ENCODE measurements around the gene GRM7.

GRM7 gene

DNA sequence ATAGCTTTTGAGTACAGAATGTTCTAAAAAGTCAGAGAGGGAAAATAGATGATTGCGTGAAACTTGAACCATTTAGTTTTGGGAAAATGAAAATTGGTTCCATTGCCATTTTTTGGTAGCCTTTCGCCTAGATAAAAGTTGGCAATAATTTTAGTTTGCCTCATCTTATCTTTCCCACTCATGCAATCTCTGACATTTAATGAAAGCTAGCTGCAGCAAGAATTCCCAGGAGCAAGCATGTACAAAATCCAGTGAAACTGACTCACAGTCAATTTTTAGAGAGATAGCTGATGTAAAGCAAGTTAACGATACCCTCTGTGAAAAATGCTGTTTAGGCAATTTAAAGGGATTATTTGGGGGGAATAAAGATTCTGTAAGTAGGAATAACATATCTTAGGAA, 797.4 kb downstream of the GRM7 start:
- peaks cover 4% of the 10 kb centered on the region for H3K9me3 ChIP-seq (replicated peaks; ENCODE audit: low read length)
- no peak overlapping the region for H3K4me2 ChIP-seq (ENCODE audit: low read length)
- no peak overlapping the region for H3K9ac ChIP-seq (ENCODE audit: low read depth, low read length)
- H3K27me3 ChIP-seq (ENCODE audit: control insufficient read depth, insufficient read depth, low read length), result no peaks in the 10 kb centered on the region
- H3K4me3 ChIP-seq (ENCODE audit: low read length), result no peak overlapping the region
- no peaks in the 10 kb centered on the region for H3K4me1 ChIP-seq (ENCODE audit: control insufficient read depth, insufficient read depth, low read length)
- no peaks in the 10 kb centered on the region for H3K36me3 ChIP-seq (ENCODE audit: insufficient read depth, low read length)

DNA sequence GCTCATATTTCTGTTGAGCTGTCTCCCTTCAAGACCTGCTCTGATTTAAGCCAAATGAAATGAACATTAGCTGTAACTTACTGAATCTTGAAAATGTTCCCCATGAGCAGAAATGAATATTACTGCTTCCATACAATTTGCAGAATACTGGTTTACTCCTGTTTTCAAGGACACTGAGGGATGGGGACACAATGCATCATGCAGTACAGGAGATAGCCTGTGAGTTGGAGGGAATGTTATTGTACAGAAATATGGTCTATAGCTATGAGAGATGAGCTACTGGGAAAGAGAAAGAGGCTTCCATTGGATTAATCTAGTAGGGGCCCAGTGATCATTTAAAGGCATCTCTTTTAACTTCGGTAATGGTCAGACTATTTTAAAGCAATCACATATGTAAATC, 798.2 kb downstream of the GRM7 start:
- Histone ChIP-seq H3K4me3 (ENCODE audit: low read length) (no peak overlapping the region), H3K9me3 (replicated peaks; ENCODE audit: low read length) (peaks cover 4% of the 10 kb centered on the region), H3K4me1 (ENCODE audit: control insufficient read depth, insufficient read depth, low read length) (no peaks in the 10 kb centered on the region), H3K36me3 (ENCODE audit: insufficient read depth, low read length) (no peaks in the 10 kb centered on the region), H3K9ac (ENCODE audit: low read depth, low read length) (no peak overlapping the region), H3K4me2 (ENCODE audit: low read length) (no peak overlapping the region), H3K27me3 (ENCODE audit: control insufficient read depth, insufficient read depth, low read length) (no peaks in the 10 kb centered on the region)

- no peaks in the 10 kb centered on the region for H3K36me3 ChIP-seq (ENCODE audit: insufficient read depth, low read length)
- no peaks in the 10 kb centered on the region for H3K4me1 ChIP-seq (ENCODE audit: control insufficient read depth, insufficient read depth, low read length)
- no peaks in the 10 kb centered on the region for H3K27me3 ChIP-seq (ENCODE audit: control insufficient read depth, insufficient read depth, low read length)
- H3K4me2 ChIP-seq (ENCODE audit: low read length), result no peak overlapping the region
- peaks cover 4% of the 10 kb centered on the region for H3K9me3 ChIP-seq (replicated peaks; ENCODE audit: low read length)
- H3K9ac ChIP-seq (ENCODE audit: low read depth, low read length), result no peak overlapping the region
- H3K4me3 ChIP-seq (ENCODE audit: low read length), result no peak overlapping the region
These were observed 802.9 kb downstream of the GRM7 start for GRCh38 chr3:7663771-7664170.

- Histone ChIP-seq H3K4me3 (ENCODE audit: low read length) (no peak overlapping the region), H3K27me3 (ENCODE audit: control insufficient read depth, insufficient read depth, low read length) (no peaks in the 10 kb centered on the region), H3K4me1 (ENCODE audit: control insufficient read depth, insufficient read depth, low read length) (no peaks in the 10 kb centered on the region), H3K9me3 (replicated peaks; ENCODE audit: low read length) (peaks cover 4% of the 10 kb centered on the region), H3K36me3 (ENCODE audit: insufficient read depth, low read length) (no peaks in the 10 kb centered on the region), H3K9ac (ENCODE audit: low read depth, low read length) (no peak overlapping the region), H3K4me2 (ENCODE audit: low read length) (no peak overlapping the region)
These were observed 806.9 kb downstream of the GRM7 start for GRCh38 chr3:7667774-7668173.

GRCh38 chr3:7669641-7670040, 808.7 kb downstream of the GRM7 start:
- Histone ChIP-seq H3K4me1 (ENCODE audit: control insufficient read depth, insufficient read depth, low read length) (no peaks in the 10 kb centered on the region), H3K4me3 (ENCODE audit: low read length) (no peak overlapping the region), H3K36me3 (ENCODE audit: insufficient read depth, low read length) (no peaks in the 10 kb centered on the region), H3K9me3 (replicated peaks; ENCODE audit: low read length) (no peaks in the 10 kb centered on the region), H3K27me3 (ENCODE audit: control insufficient read depth, insufficient read depth, low read length) (no peaks in the 10 kb centered on the region), H3K4me2 (ENCODE audit: low read length) (no peak overlapping the region), H3K9ac (ENCODE audit: low read depth, low read length) (no peak overlapping the region)

DNA sequence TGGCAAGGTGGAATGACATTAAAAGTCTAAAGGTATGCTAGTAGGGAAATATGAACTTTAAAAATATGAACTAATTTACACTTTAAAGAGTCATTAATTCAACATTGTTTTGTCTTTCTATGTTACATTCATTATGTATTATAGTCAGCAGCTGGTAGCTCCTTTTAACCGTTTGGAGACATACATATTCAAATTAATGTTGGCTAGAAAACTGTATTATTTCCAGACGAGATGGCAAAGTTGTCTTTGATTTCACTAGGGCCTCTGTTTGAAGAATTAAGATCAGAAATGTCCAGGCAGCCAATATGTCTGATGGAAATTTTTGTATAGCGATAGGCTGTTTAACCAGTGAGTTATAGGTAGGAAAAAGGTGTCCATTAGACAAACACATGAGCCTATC, 817.6 kb downstream of the GRM7 start:
- Histone ChIP-seq H3K4me2 (ENCODE audit: low read length) (no peak overlapping the region), H3K9ac (ENCODE audit: low read depth, low read length) (no peak overlapping the region), H3K4me1 (ENCODE audit: control insufficient read depth, insufficient read depth, low read length) (peaks cover 10% of the 10 kb centered on the region), H3K9me3 (replicated peaks; ENCODE audit: low read length) (no peaks in the 10 kb centered on the region), H3K36me3 (ENCODE audit: insufficient read depth, low read length) (no peaks in the 10 kb centered on the region), H3K27me3 (ENCODE audit: control insufficient read depth, insufficient read depth, low read length) (no peaks in the 10 kb centered on the region), H3K4me3 (ENCODE audit: low read length) (no peak overlapping the region)

- H3K4me2 ChIP-seq (ENCODE audit: low read length), result peak overlapping the region; percentile 58
- peaks cover 14% of the 10 kb centered on the region for H3K4me1 ChIP-seq (ENCODE audit: control insufficient read depth, insufficient read depth, low read length)
- H3K27me3 ChIP-seq (ENCODE audit: control insufficient read depth, insufficient read depth, low read length), result no peaks in the 10 kb centered on the region
- H3K9ac ChIP-seq (ENCODE audit: low read depth, low read length), result no peak overlapping the region
- H3K36me3 ChIP-seq (ENCODE audit: insufficient read depth, low read length), result no peaks in the 10 kb centered on the region
- H3K9me3 ChIP-seq (replicated peaks; ENCODE audit: low read length), result no peaks in the 10 kb centered on the region
- no peak overlapping the region for H3K4me3 ChIP-seq (ENCODE audit: low read length)
These were observed 821.9 kb downstream of the GRM7 start for GRCh38 chr3:7682822-7683229.

DNA sequence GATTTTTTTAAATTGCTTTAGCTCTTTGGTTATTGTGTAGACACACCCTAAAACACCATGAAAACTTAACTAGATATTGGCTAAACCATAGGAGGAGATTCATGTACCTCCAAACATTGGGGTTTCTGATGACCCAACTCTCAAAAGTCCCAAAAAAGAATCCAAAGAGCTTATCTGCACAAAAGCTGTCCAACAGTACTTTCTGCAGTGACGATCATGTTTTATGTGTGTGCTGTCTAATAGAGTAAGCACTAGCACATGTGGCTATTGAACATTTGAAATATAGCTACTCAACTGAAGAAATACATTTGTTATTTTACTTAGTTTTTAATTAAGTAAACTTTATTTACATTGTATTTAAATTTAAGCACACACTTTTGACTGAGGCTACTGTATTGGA, 822.5 kb downstream of the GRM7 start:
- no peak overlapping the region for H3K4me3 ChIP-seq (ENCODE audit: low read length)
- H3K4me1 ChIP-seq (ENCODE audit: control insufficient read depth, insufficient read depth, low read length), result peaks cover 14% of the 10 kb centered on the region
- no peak overlapping the region for H3K9ac ChIP-seq (ENCODE audit: low read depth, low read length)
- no peaks in the 10 kb centered on the region for H3K27me3 ChIP-seq (ENCODE audit: control insufficient read depth, insufficient read depth, low read length)
- H3K4me2 ChIP-seq (ENCODE audit: low read length), result peak overlapping the region; percentile 58
- H3K9me3 ChIP-seq (replicated peaks; ENCODE audit: low read length), result no peaks in the 10 kb centered on the region
- H3K36me3 ChIP-seq (ENCODE audit: insufficient read depth, low read length), result no peaks in the 10 kb centered on the region

DNA sequence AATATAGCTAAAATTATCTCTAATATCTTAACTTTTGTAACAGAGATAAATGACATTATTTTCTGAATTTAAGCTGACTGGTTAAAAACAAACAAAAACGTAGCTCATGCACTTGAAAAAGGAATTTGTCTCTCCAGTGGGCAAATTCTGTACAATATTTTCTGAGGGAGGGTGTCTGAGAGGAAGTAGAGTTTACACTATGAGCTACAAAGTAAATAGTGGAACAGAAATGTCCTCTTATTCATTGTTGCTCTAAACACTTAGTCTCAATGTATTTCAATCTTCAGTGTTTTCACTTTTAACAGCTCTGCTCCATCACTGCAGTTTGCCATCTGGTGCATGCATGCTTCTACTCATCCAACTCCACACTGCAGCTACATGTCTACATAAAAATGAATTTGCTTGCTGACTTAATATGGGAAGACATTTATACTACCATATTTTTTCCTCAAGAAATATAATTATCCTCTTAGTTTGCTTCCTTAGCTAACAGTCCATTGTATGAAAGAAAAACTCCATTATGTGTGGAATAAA, 823.3 kb downstream of the GRM7 start:
- Histone ChIP-seq H3K9ac (ENCODE audit: low read depth, low read length) (no peak overlapping the region), H3K36me3 (ENCODE audit: insufficient read depth, low read length) (no peaks in the 10 kb centered on the region), H3K27me3 (ENCODE audit: control insufficient read depth, insufficient read depth, low read length) (no peaks in the 10 kb centered on the region), H3K4me1 (ENCODE audit: control insufficient read depth, insufficient read depth, low read length) (peaks cover 14% of the 10 kb centered on the region), H3K4me2 (ENCODE audit: low read length) (no peak overlapping the region), H3K9me3 (replicated peaks; ENCODE audit: low read length) (no peaks in the 10 kb centered on the region), H3K4me3 (ENCODE audit: low read length) (no peak overlapping the region)

DNA sequence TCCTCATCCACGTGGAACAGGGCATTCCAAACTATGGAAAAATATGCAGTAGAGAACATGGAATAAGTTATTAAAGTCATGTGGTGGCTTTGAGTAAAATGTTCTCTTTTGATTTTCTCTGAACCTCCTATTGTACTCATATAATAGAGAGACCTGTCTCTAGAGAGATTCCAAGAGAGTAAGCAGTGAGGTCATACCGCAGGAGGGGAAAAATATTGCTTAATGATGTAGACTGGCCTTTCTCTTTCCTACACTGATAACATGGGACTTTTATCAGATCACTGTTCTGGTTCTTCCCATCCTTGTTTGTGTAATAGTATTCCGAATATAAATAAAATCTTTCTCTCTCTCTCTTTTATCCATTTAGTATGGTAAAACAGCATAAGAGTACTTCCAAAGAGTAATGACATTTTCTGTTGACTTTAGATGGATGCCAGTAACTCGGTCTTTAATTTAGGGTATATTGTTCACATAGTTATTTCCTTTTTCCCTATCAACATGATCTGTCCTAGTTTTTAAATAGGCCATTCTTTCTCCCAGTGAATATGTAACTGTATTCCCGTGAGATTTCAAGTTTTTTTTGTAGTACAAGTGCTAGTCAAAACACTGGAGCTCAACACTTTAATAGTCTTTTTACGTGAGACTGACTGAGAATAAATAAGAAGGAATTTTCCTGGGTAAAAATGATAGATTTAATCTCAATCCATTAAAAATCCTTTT, 826.7 kb downstream of the GRM7 start:
- no peak overlapping the region for H3K9ac ChIP-seq (ENCODE audit: low read depth, low read length)
- no peak overlapping the region for H3K4me2 ChIP-seq (ENCODE audit: low read length)
- H3K4me1 ChIP-seq (ENCODE audit: control insufficient read depth, insufficient read depth, low read length), result peaks cover 11% of the 10 kb centered on the region
- H3K36me3 ChIP-seq (ENCODE audit: insufficient read depth, low read length), result no peaks in the 10 kb centered on the region
- no peak overlapping the region for H3K4me3 ChIP-seq (ENCODE audit: low read length)
- no peaks in the 10 kb centered on the region for H3K27me3 ChIP-seq (ENCODE audit: control insufficient read depth, insufficient read depth, low read length)
- no peaks in the 10 kb centered on the region for H3K9me3 ChIP-seq (replicated peaks; ENCODE audit: low read length)

GRCh38 chr3:7692866-7693265, 832.0 kb downstream of the GRM7 start:
- no peak overlapping the region for H3K4me2 ChIP-seq (ENCODE audit: low read length)
- H3K36me3 ChIP-seq (ENCODE audit: insufficient read depth, low read length), result no peaks in the 10 kb centered on the region
- no peak overlapping the region for H3K4me3 ChIP-seq (ENCODE audit: low read length)
- H3K4me1 ChIP-seq (ENCODE audit: control insufficient read depth, insufficient read depth, low read length), result no peaks in the 10 kb centered on the region
- H3K27me3 ChIP-seq (ENCODE audit: control insufficient read depth, insufficient read depth, low read length), result no peaks in the 10 kb centered on the region
- H3K9ac ChIP-seq (ENCODE audit: low read depth, low read length), result no peak overlapping the region
- no peaks in the 10 kb centered on the region for H3K9me3 ChIP-seq (replicated peaks; ENCODE audit: low read length)

GRCh38 chr3:7693976-7694375, 833.1 kb downstream of the GRM7 start:
- Histone ChIP-seq H3K9me3 (replicated peaks; ENCODE audit: low read length) (no peaks in the 10 kb centered on the region), H3K9ac (ENCODE audit: low read depth, low read length) (no peak overlapping the region), H3K27me3 (ENCODE audit: control insufficient read depth, insufficient read depth, low read length) (no peaks in the 10 kb centered on the region), H3K4me3 (ENCODE audit: low read length) (no peak overlapping the region), H3K4me1 (ENCODE audit: control insufficient read depth, insufficient read depth, low read length) (no peaks in the 10 kb centered on the region), H3K4me2 (ENCODE audit: low read length) (no peak overlapping the region), H3K36me3 (ENCODE audit: insufficient read depth, low read length) (no peaks in the 10 kb centered on the region)
